ENCODE measurements around the gene PLET1. TPM values are rescaled to one million over a fixed set of nuclear protein-coding genes. Genes with fewer than 3 reads are reported as not detected.

PLET1 gene
- total RNA-seq, 1 donor from 2014 or later, result not detected

DNA sequence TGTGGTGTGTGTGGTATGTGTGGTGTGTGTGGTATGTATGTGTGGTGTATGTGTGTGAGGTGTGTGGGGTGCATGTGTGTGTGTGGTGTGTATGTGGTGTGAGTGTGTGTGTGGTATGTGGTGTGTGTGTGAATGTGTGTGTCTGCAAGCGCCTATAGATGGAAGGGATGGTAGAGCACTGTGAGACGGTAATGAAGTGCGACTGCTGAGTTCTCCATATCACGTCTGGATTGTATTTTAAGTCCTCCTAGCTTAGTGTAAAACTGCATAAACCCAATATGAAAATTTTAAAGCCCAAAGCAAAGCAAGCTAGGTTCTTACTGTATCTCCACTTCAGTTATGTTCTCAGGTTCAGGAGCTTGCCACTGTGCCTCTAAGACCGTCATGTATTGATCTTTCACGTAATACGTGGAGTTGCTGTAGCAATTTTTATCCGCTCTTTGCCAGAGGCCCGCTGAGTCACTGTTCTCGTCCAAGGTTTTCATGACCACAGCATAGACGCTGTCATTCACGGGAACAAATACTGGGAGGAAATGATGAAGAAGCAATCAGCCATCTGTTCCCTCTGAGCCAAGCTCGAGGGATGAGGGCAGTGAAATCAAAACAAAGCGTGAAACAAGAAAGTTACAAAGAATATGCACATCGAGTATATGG, 5.5 kb downstream of the PLET1 start:
- no peak overlapping the region for H3K4me3 Mint-ChIP-seq
- no peak for TF ChIP-seq CTCF (conservative IDR thresholded peaks at IDR 0.05)
- no peaks in the 10 kb centered on the region for H3K36me3 Mint-ChIP-seq
- no peak overlapping the region for H3K27ac Mint-ChIP-seq
- H3K9me3 Mint-ChIP-seq, result no peaks in the 10 kb centered on the region
- no peaks in the 10 kb centered on the region for H3K4me1 Mint-ChIP-seq (ENCODE audit: unreplicated experiment)
- H3K27me3 Mint-ChIP-seq, result peaks cover 6% of the 10 kb centered on the region
- DNase-seq (ENCODE audit: extremely low spot score, unreplicated experiment), result no peak

- no peaks in the 10 kb centered on the region for H3K36me3 Mint-ChIP-seq
- peaks cover 9% of the 10 kb centered on the region for H3K27me3 Mint-ChIP-seq
- no peaks in the 10 kb centered on the region for H3K4me1 Mint-ChIP-seq (ENCODE audit: unreplicated experiment)
- no peak overlapping the region for H3K27ac Mint-ChIP-seq
- no peak overlapping the region for H3K4me3 Mint-ChIP-seq
- DNase-seq (ENCODE audit: extremely low spot score, unreplicated experiment), result no peak
- TF ChIP-seq CTCF (conservative IDR thresholded peaks at IDR 0.05), result no peak
- no peaks in the 10 kb centered on the region for H3K9me3 Mint-ChIP-seq
These were observed 6.9 kb downstream of the PLET1 start for GRCh38 chr11:112253605-112254242.

GRCh38 chr11:112249871-112250610, 10.6 kb downstream of the PLET1 start:
- peaks cover 5% of the 10 kb centered on the region for H3K27me3 Mint-ChIP-seq
- no peak for TF ChIP-seq CTCF (conservative IDR thresholded peaks at IDR 0.05)
- H3K4me1 Mint-ChIP-seq (ENCODE audit: unreplicated experiment), result no peaks in the 10 kb centered on the region
- no peaks in the 10 kb centered on the region for H3K36me3 Mint-ChIP-seq
- no peak for DNase-seq (ENCODE audit: extremely low spot score, unreplicated experiment)
- H3K4me3 Mint-ChIP-seq, result no peak overlapping the region
- no peak overlapping the region for H3K27ac Mint-ChIP-seq
- H3K9me3 Mint-ChIP-seq, result no peaks in the 10 kb centered on the region

GRCh38 chr11:112248201-112248600, 12.5 kb downstream of the PLET1 start:
- Mint-ChIP-seq H3K4me3 (no peak overlapping the region), H3K27me3 (peaks cover 5% of the 10 kb centered on the region), H3K36me3 (peaks cover 4% of the 10 kb centered on the region), H3K9me3 (no peaks in the 10 kb centered on the region), H3K27ac (no peak overlapping the region), H3K4me1 (ENCODE audit: unreplicated experiment) (no peaks in the 10 kb centered on the region)
- no peak for DNase-seq (ENCODE audit: extremely low spot score, unreplicated experiment)
- no peak for TF ChIP-seq CTCF (conservative IDR thresholded peaks at IDR 0.05)

- H3K27ac Mint-ChIP-seq, result no peak overlapping the region
- no peaks in the 10 kb centered on the region for H3K4me1 Mint-ChIP-seq (ENCODE audit: unreplicated experiment)
- H3K36me3 Mint-ChIP-seq, result peaks cover 9% of the 10 kb centered on the region
- no peak overlapping the region for H3K4me3 Mint-ChIP-seq
- no peaks in the 10 kb centered on the region for H3K9me3 Mint-ChIP-seq
- no peak for TF ChIP-seq CTCF (conservative IDR thresholded peaks at IDR 0.05)
- H3K27me3 Mint-ChIP-seq, result peaks cover 3% of the 10 kb centered on the region
- no peak for DNase-seq (ENCODE audit: extremely low spot score, unreplicated experiment)
These were observed 13.5 kb downstream of the PLET1 start for GRCh38 chr11:112247201-112247600.

All from type B pancreatic cell (in vitro differentiated cells).